Pulmonary artery endothelial cell (primary cell): ENCODE data around the gene TTLL9. TPM values are rescaled to one million over a fixed set of nuclear protein-coding genes. Genes with fewer than 3 reads are reported as not detected.

ENCODE experiments used
- DNase-seq: peaks from one replicate; pipeline ENCODE4 v3.0.0-alpha.2; 2011; ENCODE audit warnings: low read depth, low spot score
- total RNA-seq: library from RNA; depleted of rRNA; stranded (reverse); fragments of >200 nt; gene quantifications from 2 replicates; pipeline ENCODE4 v1.2.3, GENCODE V29; 2014

TTLL9 gene
- total RNA-seq, 1 donor from 2014 or later = 0.07 TPM

GRCh38 chr20:31945319-31945718 lies 74.9 kb downstream of the TTLL9 start:
- no peak for DNase-seq

GRCh38 chr20:31945785-31946184 lies 75.4 kb downstream of the TTLL9 start:
- DNase-seq = no peak

- no peak for DNase-seq
Measured at GRCh38 chr20:31948008-31948407, 77.6 kb downstream of the TTLL9 start.

- no peak for DNase-seq
Measured at GRCh38 chr20:31949877-31950646, 79.6 kb downstream of the TTLL9 start.

GRCh38 chr20:31951203-31951529 lies 80.7 kb downstream of the TTLL9 start:
- no peak for DNase-seq

GRCh38 chr20:31951530-31952453 lies 81.4 kb downstream of the TTLL9 start, which contains the start of gene PDRG1:
TSS of gene PDRG1 (minus strand) at chr20:31952046. CDS start at chr20:31951961, 85 bp downstream.
- peak; percentile 82 for DNase-seq

- no peak for DNase-seq
Measured at GRCh38 chr20:31953556-31954148, 83.2 kb downstream of the TTLL9 start.

GRCh38 chr20:31954500-31954899 lies 84.1 kb downstream of the TTLL9 start:
- no peak for DNase-seq

- DNase-seq = no peak
Measured at GRCh38 chr20:31956556-31957526, 86.4 kb downstream of the TTLL9 start.

- DNase-seq = no peak
Measured at GRCh38 chr20:31962761-31963160, 92.3 kb downstream of the TTLL9 start.

GRCh38 chr20:31963889-31964288 lies 93.5 kb downstream of the TTLL9 start:
- no peak for DNase-seq

- DNase-seq = no peak
Measured at GRCh38 chr20:31966991-31967655, 96.7 kb downstream of the TTLL9 start.

- no peak for DNase-seq
Measured at GRCh38 chr20:31967830-31968249, 97.4 kb downstream of the TTLL9 start, which contains the start of gene XKR7. TSS of gene XKR7 (plus strand) at chr20:31968151. CDS start at chr20:31968176, 25 bp downstream.

GRCh38 chr20:31968291-31969126 lies 98.1 kb downstream of the TTLL9 start:
- no peak for DNase-seq

GRCh38 chr20:31969991-31970390 lies 99.6 kb downstream of the TTLL9 start:
- no peak for DNase-seq

- DNase-seq = no peak
Measured at GRCh38 chr20:31972471-31973021, 102.1 kb downstream of the TTLL9 start.

- DNase-seq = no peak
Measured at GRCh38 chr20:31974296-31974695, 103.9 kb downstream of the TTLL9 start.

- no peak for DNase-seq
Measured at GRCh38 chr20:31974951-31975487, 104.6 kb downstream of the TTLL9 start.

GRCh38 chr20:31975874-31976273 lies 105.4 kb downstream of the TTLL9 start:
- no peak for DNase-seq
